MM.1S (cell line): ENCODE results near the gene GID8.
A peak's percentile ranks its signal among the peaks of the same experiment; 100 is the strongest.

ENCODE experiments used
- DNase-seq: peaks from one replicate; pipeline ENCODE4 v3.0.0-alpha.2; 2015
- H2AFZ ChIP-seq: fragments of 300-600 bp; sonication (generic); 2 replicates; pipeline ENCODE4 v1.6.0; 2016; ENCODE audit warnings: antibody characterized with exemption, low read length
- H3F3A ChIP-seq: fragments of 300-600 bp; sonication (generic); 2 replicates; pipeline ENCODE4 v1.6.1; 2016; ENCODE audit warnings: mild to moderate bottlenecking, antibody characterized with exemption, low read length, moderate library complexity, mixed read lengths; ENCODE audit not compliant: insufficient read depth
- H3K27ac ChIP-seq: fragments of 300-600 bp; sonication (generic); 2 replicates; pipeline ENCODE4 v1.5.1; 2016; ENCODE audit warnings: mild to moderate bottlenecking, low read length
- H3K27me3 ChIP-seq: fragments of 300-600 bp; sonication (generic); replicated peaks from 2 replicates; pipeline ENCODE4 v1.6.0; 2016; ENCODE audit warnings: low read length; ENCODE audit not compliant: insufficient read depth
- H3K36me3 ChIP-seq: fragments of 300-600 bp; sonication (generic); replicated peaks from 2 replicates; pipeline ENCODE4 v1.6.1; 2016; ENCODE audit warnings: mild to moderate bottlenecking, low read length, mixed read lengths; ENCODE audit not compliant: insufficient read depth
- H3K4me1 ChIP-seq: fragments of 300-600 bp; sonication (generic); 2 replicates; pipeline ENCODE4 v1.6.1; 2016; ENCODE audit warnings: low read length, mixed read lengths
- H3K4me2 ChIP-seq: fragments of 300-600 bp; sonication (generic); 2 replicates; pipeline ENCODE4 v1.6.0; 2016; ENCODE audit warnings: low read depth, low read length
- H3K4me3 ChIP-seq: fragments of 300-600 bp; sonication (generic); 2 replicates; pipeline ENCODE4 v1.5.1; 2016; ENCODE audit warnings: low read length, mixed read lengths
- H3K79me2 ChIP-seq: fragments of 300-600 bp; sonication (generic); 2 replicates; pipeline ENCODE4 v1.6.1; 2016; ENCODE audit warnings: mixed run types, low read length, mixed read lengths
- H3K9ac ChIP-seq: fragments of 300-600 bp; sonication (generic); 2 replicates; pipeline ENCODE4 v1.6.1; 2016; ENCODE audit warnings: low read length, mixed read lengths
- H3K9me2 ChIP-seq: fragments of 300-600 bp; sonication (generic); replicated peaks from 2 replicates; pipeline ENCODE4 v1.6.1; 2016; ENCODE audit warnings: mild to moderate bottlenecking, low read length, mixed read lengths; ENCODE audit not compliant: insufficient read depth
- H3K9me3 ChIP-seq: fragments of 300-600 bp; sonication (generic); replicated peaks from 2 replicates; pipeline ENCODE4 v1.6.1; 2016; ENCODE audit warnings: mild to moderate bottlenecking, low read length, mixed read lengths; ENCODE audit not compliant: insufficient read depth
- H4K20me1 ChIP-seq: fragments of 300-600 bp; sonication (generic); 2 replicates; pipeline ENCODE4 v1.6.1; 2016; ENCODE audit warnings: mild to moderate bottlenecking, low read length, moderate library complexity, mixed read lengths; ENCODE audit not compliant: insufficient read depth
- EZH2 ChIP-seq: fragments of 300-600 bp; sonication (generic); optimal IDR thresholded peaks from 2 replicates; pipeline ENCODE3; 2017; ENCODE audit warnings: low read depth, mild to moderate bottlenecking, antibody characterized with exemption, low read length, mixed read lengths
- EZH2phosphoT487 ChIP-seq: fragments of 300-600 bp; sonication (generic); IDR thresholded peaks from 2 replicates; pipeline ENCODE4 v1.6.1; 2018; ENCODE audit warnings: antibody characterized with exemption, low read length
- TF ChIP-seq, protein P1 (sequence below): fragments of 300-600 bp; sonication (generic); IDR thresholded peaks from 2 replicates; pipeline ENCODE4 v1.5.1; 2016; ENCODE audit warnings: antibody characterized with exemption, low read length, mixed read lengths

Gene GID8

GRCh38 chr20:62898093-62898964 is 39.6 kb upstream of the GID8 start:
- Histone ChIP-seq H3K4me3 (no peak overlapping the region), H3K27ac (peak overlapping the region; percentile 54; the same call in 1 of the 2 replicates), H4K20me1 (no peaks in the 10 kb centered on the region), H3K36me3 (peaks cover 12% of the 10 kb centered on the region), H3K9me3 (no peaks in the 10 kb centered on the region), H3K4me2 (no peak overlapping the region), H3K9ac (no peak overlapping the region), H3K79me2 (no peaks in the 10 kb centered on the region), H3F3A (peaks cover 17% of the 10 kb centered on the region; the same call in 1 of the 2 replicates), H3K9me2 (no peaks in the 10 kb centered on the region), H3K4me1 (peaks cover 10% of the 10 kb centered on the region), H3K27me3 (no peaks in the 10 kb centered on the region), H2AFZ (no peak overlapping the region)
- TF ChIP-seq, protein P1, sequence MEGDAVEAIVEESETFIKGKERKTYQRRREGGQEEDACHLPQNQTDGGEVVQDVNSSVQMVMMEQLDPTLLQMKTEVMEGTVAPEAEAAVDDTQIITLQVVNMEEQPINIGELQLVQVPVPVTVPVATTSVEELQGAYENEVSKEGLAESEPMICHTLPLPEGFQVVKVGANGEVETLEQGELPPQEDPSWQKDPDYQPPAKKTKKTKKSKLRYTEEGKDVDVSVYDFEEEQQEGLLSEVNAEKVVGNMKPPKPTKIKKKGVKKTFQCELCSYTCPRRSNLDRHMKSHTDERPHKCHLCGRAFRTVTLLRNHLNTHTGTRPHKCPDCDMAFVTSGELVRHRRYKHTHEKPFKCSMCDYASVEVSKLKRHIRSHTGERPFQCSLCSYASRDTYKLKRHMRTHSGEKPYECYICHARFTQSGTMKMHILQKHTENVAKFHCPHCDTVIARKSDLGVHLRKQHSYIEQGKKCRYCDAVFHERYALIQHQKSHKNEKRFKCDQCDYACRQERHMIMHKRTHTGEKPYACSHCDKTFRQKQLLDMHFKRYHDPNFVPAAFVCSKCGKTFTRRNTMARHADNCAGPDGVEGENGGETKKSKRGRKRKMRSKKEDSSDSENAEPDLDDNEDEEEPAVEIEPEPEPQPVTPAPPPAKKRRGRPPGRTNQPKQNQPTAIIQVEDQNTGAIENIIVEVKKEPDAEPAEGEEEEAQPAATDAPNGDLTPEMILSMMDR = no peak
- TF ChIP-seq EZH2 (no peak), EZH2phosphoT487 (no peak)
- no peak for DNase-seq

DNA sequence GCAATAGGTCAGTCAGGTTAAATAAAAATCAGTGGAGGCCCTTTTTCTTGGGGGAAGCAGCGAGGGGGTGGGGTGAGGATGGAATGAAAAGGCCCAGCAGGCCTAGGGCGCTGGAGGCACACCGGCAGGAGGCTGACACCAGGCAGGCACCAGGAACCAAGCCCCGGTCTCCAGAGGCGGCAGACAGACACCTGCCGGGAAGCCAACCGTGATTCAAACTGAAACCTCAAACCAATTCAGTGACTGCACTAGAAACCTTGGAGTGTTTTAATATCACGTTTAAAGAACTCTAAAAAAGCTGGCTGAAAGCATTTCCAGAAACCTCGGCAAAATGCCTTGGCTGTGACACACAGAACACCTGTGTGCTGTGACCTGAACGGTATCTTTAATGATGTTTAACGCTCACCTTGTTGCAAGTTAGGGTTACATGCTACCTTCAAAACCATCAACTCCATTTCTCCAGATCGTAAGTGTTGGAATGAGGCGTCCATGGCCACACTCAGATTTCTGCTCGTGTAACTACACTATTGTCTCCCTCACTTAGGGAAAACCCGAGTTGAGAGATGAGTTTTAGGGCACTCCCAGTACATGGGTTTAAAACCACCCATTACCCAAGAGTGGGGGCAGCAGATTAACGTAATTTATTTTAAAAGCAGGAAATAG is 38.8 kb upstream of the GID8 start:
- Histone ChIP-seq H3K27me3 (no peaks in the 10 kb centered on the region), H4K20me1 (no peaks in the 10 kb centered on the region), H3K36me3 (peaks cover 15% of the 10 kb centered on the region), H3K27ac (peak overlapping the region; percentile 54; the same call in 1 of the 2 replicates), H3F3A (peaks cover 17% of the 10 kb centered on the region; the same call in 1 of the 2 replicates), H3K4me2 (peak overlapping the region; percentile 20; the same call in 1 of the 2 replicates), H3K4me1 (peaks cover 10% of the 10 kb centered on the region), H3K9ac (peak overlapping the region; percentile 19; the same call in 1 of the 2 replicates), H2AFZ (no peak overlapping the region), H3K9me3 (no peaks in the 10 kb centered on the region), H3K9me2 (no peaks in the 10 kb centered on the region), H3K79me2 (0 out of 2 replicates have a peak, but pooled peaks cover 4% of the 10 kb centered on the region), H3K4me3 (no peak overlapping the region)
- TF ChIP-seq, protein P1 = no peak
- TF ChIP-seq EZH2phosphoT487 = no peak
- no peak for TF ChIP-seq EZH2
- DNase-seq = peak; percentile 42

DNA sequence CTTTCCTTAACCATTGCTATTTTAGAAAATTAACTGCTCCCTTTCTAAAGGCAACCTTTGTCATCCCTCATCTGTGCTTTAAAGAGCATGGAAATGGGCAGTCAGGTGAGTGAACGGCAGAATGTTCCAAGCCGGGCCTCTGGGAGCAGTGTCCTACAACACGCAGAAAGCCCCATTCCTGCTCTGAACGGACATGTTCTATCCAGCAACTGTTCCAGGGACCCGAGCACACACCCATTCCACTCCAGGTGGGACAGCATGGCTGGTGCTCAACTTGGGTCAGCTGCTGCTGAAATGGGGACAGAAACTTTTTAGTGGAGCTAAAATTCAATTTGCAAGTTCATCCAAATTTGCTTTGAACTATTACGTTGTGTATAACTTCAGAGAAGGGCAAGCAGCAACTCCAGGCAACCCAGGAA is 38.3 kb upstream of the GID8 start:
- TF ChIP-seq, protein P1 = no peak
- TF ChIP-seq EZH2 (no peak), EZH2phosphoT487 (no peak)
- peaks cover 10% of the 10 kb centered on the region for H3K4me1 ChIP-seq
- peak overlapping the region; percentile 24; the same call in 1 of the 2 replicates for H3K4me2 ChIP-seq
- no peak for DNase-seq
- peak overlapping the region; percentile 19; the same call in 1 of the 2 replicates for H3K9ac ChIP-seq
- peak overlapping the region; percentile 54; the same call in 1 of the 2 replicates for H3K27ac ChIP-seq
- H4K20me1 ChIP-seq = no peaks in the 10 kb centered on the region
- no peaks in the 10 kb centered on the region for H3K9me2 ChIP-seq
- peaks cover 11% of the 10 kb centered on the region; the same call in 1 of the 2 replicates for H3K36me3 ChIP-seq
- no peak overlapping the region for H2AFZ ChIP-seq
- 0 out of 2 replicates have a peak, but pooled peaks cover 4% of the 10 kb centered on the region for H3K79me2 ChIP-seq
- no peak overlapping the region for H3K4me3 ChIP-seq
- peaks cover 17% of the 10 kb centered on the region; the same call in 1 of the 2 replicates for H3F3A ChIP-seq
- no peaks in the 10 kb centered on the region for H3K9me3 ChIP-seq
- H3K27me3 ChIP-seq = no peaks in the 10 kb centered on the region
